Measurements from ENCODE around the gene APOL1. TPM values are rescaled to one million over a fixed set of nuclear protein-coding genes. Genes with fewer than 3 reads are reported as not detected.

The APOL1 gene
- total RNA-seq, 1 donor from 2014 or later = 36.2 TPM

DNA sequence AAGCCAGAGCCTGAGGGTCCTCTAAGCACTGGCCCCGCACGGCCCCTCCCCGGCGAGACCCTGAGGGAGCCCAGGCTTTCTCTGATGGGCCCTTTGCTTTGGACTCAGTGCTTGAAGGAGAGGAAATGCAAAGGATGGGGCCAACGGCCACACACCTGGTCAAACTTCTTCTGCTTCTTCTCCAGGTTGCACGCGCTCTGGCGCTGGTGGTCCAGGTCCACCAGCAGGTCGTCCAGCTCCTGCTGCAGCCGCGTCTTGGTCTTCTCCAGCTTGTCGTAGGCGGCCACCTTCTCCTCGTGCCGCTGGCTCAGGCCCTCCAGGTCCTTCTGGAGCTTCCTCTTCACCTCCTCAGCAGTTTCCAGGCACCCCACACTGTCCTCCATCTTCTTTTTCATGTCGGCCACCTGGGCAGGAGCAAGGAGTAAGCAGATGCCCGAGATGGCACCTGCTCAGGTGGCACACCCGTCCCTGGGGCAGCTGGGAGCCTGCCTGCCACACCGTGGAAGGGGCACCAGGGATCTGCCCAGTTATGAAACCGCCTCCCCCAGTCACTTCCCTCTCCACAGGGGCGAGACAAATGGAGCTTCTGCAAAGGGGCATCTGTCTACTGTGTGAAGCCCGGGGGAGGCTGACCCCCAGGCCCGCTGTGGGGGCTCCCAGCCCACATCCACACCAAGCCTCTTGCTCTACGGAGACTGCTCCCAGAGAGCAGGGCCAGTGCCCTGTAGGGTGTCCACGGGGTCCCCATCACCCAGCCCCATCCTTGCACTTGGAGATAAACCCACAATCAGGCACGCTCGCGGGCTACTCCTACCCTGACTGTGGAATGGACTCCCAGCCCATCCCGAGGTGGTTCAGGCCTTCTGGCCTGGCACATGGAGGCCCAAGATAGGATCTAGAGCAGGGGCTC, 39.2 kb downstream of the APOL1 start:
- Mint-ChIP-seq H3K4me3 (peak overlapping the region; percentile 26), H3K9me3 (no peaks in the 10 kb centered on the region), H3K27me3 (no peaks in the 10 kb centered on the region), H3K27ac (peak overlapping the region; percentile 13), H3K4me1 (peaks cover 24% of the 10 kb centered on the region), H3K36me3 (ENCODE audit: low read depth) (peaks cover 82% of the 10 kb centered on the region)
- intact Hi-C loops (cut with micrococcal nuclease) = no loop called here
- DNase-seq = no peak

DNA sequence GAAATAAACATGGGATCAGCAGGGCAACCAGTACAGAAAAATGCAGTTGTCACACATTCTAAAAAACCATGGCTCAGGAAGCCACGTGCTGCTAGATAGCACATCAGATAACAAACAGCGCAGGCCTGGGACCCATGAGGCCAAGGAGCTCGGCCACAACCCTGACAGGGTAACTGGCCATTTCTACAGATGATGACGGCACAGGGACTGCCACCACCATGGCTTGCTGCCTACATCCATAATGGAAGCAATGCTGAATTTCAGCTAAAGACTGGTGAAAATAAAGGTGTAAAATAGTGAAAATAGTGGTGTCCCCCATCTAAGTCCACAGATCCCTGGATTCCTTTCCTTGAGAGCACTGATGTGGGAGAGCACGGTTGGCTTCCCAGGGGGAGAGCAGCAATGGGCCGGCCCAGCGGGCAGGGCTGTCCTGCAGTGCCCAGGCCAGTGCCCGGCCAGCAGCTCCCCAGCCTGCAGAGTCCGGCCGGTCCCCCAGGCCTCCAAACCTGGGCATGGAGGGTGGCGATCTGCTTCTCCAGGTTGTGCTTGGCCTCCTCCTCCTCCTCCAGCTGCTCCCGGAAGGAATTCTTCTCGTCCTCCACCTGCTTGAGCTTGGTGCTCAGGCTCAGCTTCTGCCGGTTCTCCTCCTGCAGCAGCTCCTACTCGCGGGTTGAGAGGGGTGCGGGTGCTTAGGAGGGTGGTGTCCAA, 40.0 kb downstream of the APOL1 start:
- no peaks in the 10 kb centered on the region for H3K27me3 Mint-ChIP-seq
- H3K4me3 Mint-ChIP-seq = no peak overlapping the region
- H3K4me1 Mint-ChIP-seq = peaks cover 23% of the 10 kb centered on the region
- no peaks in the 10 kb centered on the region for H3K9me3 Mint-ChIP-seq
- intact Hi-C loops (cut with micrococcal nuclease) = no loop called here
- peak overlapping the region; percentile 6 for H3K27ac Mint-ChIP-seq
- no peak for DNase-seq
- H3K36me3 Mint-ChIP-seq (ENCODE audit: low read depth) = peaks cover 85% of the 10 kb centered on the region

DNA sequence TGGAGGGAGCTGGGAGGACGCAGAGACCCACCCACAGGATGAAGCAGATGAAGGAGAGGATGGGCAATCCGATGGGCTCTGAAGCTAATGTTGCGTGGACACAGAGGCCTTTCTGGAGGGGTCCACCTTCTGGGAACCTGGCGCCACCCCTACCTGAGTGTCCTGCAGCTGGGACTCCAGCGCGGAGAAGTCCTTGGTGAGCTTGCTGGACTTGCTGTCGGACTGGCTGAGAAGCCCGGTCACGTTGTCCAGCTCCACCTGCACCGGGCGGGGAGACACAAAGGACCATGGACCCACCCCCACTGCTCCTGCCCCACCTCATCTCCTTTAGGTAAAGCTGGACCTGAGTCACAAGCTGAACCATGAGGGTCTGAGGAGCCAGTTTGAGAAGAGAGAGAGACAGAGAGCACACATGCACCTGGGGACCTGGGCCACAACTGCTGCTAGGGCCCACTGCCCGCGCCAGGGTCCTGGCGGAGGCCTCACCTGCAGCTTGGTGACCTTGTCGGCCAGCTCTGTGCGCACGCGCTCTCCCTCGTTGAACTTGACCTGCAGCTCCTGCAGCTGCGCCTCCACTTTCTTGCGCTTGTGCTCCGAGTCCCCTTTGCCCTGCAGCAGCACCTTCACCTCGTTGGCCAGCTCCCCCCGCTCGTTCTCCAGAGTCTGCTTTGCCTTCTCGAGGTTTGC, 40.8 kb downstream of the APOL1 start:
- Mint-ChIP-seq H3K4me1 (peaks cover 22% of the 10 kb centered on the region), H3K36me3 (ENCODE audit: low read depth) (peaks cover 83% of the 10 kb centered on the region), H3K27ac (peak overlapping the region; percentile 41)

DNA sequence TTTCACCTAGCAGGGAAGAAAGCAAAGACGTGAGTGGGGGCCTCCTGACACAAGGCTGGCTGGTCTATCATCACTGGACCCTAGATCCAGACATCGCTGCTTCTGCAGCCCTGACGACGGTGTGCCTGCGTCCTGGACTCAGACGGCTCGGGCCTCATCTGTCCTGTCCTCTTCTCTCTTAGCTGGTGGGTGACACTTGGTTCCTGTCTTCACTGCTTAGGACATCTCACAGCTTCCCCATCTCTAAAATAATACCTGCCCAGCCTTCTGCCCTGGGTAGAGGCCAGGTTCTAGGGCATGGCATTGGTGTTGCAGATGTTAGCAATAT, 41.3 kb downstream of the APOL1 start:
- Mint-ChIP-seq H3K36me3 (ENCODE audit: low read depth) (peaks cover 83% of the 10 kb centered on the region), H3K4me1 (peaks cover 18% of the 10 kb centered on the region), H3K27me3 (no peaks in the 10 kb centered on the region), H3K27ac (peak overlapping the region; percentile 41), H3K9me3 (no peaks in the 10 kb centered on the region), H3K4me3 (no peak overlapping the region)
- intact Hi-C loops (cut with micrococcal nuclease) = no loop called here
- DNase-seq = no peak

More for the DNA sequence above, 40.8 kb downstream of the APOL1 start:
- no peaks in the 10 kb centered on the region for H3K27me3 Mint-ChIP-seq
- no peak for DNase-seq
- no peaks in the 10 kb centered on the region for H3K9me3 Mint-ChIP-seq
- intact Hi-C loops (cut with micrococcal nuclease) = no loop called here
- no peak overlapping the region for H3K4me3 Mint-ChIP-seq

DNA sequence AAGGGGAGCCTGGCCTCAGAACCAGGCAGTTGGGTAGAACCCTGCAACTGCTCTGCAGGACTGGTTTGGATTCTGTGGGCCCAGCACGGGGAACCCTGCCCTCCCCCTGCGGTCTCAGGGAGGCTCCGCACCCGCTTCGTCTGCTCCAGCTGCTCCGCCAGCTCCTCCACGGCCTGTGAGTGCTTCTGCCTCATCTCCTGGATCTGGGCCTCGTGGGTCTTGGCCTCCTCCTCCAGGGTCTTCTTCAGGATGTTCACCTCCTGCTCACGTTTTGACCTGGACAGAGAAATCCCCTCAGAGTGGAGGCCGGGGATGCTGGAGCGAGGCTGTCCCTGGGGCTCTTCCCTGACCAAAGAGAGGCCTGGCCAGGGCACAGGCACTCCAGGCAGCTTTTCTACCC, 41.9 kb downstream of the APOL1 start:
- intact Hi-C loops (cut with micrococcal nuclease) = no loop called here
- no peak for DNase-seq
- Mint-ChIP-seq H3K27ac (no peak overlapping the region), H3K27me3 (no peaks in the 10 kb centered on the region), H3K9me3 (no peaks in the 10 kb centered on the region), H3K36me3 (ENCODE audit: low read depth) (peaks cover 81% of the 10 kb centered on the region), H3K4me3 (no peak overlapping the region), H3K4me1 (peaks cover 14% of the 10 kb centered on the region)

DNA sequence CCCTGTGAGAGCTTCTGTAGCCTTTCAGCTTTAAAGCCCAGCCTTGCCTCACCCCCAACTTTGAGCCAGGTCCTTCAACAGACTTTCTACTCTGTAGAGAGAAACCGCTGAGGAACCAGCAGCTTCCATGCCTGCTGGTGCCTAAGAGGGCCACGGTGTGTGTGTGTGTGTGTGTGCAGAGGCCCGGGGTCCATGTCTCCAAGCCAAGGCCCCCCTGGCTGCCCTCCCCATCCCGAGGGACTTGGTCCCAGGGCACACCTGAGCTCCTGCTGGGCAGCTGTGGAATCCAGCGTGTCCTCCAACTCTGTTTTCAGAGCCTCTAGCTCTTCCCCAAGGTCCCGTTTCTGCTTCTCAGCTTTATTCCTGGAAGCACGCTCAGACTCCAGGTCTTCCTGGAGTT, 42.3 kb downstream of the APOL1 start:
- Mint-ChIP-seq H3K36me3 (ENCODE audit: low read depth) (peaks cover 81% of the 10 kb centered on the region), H3K27me3 (no peaks in the 10 kb centered on the region), H3K4me1 (peaks cover 11% of the 10 kb centered on the region), H3K9me3 (no peaks in the 10 kb centered on the region), H3K4me3 (no peak overlapping the region), H3K27ac (no peak overlapping the region)
- DNase-seq = no peak
- intact Hi-C loops (cut with micrococcal nuclease) = no loop called here

DNA sequence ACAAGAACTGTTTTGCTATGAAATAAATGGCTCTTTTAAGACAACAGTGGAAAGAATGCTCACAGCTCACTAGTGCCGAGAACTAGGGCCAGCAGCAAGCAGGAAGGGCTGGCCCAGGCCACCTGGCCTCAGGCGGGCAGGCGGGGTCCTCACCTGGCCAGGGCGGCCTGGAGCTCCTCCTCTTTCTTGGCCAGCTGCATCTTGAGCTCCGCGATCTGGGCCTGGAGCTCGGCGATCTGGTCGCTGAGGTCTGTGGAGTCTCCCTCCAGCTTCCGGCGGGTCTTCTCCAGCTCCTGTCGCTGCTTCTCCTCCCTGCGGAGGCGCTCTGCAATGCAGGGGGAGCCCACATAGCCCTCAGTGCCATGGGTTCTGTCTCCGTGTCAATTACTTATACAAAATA, 43.8 kb downstream of the APOL1 start:
- DNase-seq = no peak
- intact Hi-C loops (cut with micrococcal nuclease) = no loop called here
- peaks cover 84% of the 10 kb centered on the region for H3K36me3 Mint-ChIP-seq (ENCODE audit: low read depth)
- no peaks in the 10 kb centered on the region for H3K27me3 Mint-ChIP-seq
- peaks cover 15% of the 10 kb centered on the region for H3K4me1 Mint-ChIP-seq
- H3K4me3 Mint-ChIP-seq = no peak overlapping the region
- H3K9me3 Mint-ChIP-seq = no peaks in the 10 kb centered on the region
- H3K27ac Mint-ChIP-seq = no peak overlapping the region

DNA sequence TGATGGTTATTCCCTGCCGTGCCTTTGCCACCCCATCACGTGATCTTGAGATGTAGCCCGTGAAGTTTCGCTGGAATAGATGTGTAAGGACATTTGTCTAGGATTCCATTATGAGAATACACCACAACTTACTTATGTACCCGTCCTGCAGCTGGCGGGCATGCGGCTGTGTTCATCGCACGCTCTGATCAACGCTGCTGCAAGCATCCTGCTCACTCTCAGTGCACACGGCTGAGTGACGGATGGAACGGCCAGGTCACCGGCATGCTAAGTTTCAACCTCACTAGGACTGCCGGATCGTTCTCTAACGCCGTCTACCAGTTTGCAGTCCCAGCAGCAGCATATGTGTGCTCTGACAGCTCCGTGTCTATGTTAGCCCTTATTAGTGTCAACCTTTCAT, 44.6 kb downstream of the APOL1 start:
- no peak overlapping the region for H3K4me3 Mint-ChIP-seq
- no peaks in the 10 kb centered on the region for H3K27me3 Mint-ChIP-seq
- H3K36me3 Mint-ChIP-seq (ENCODE audit: low read depth) = peaks cover 80% of the 10 kb centered on the region
- peaks cover 13% of the 10 kb centered on the region for H3K4me1 Mint-ChIP-seq
- H3K27ac Mint-ChIP-seq = no peak overlapping the region
- no peak for DNase-seq
- H3K9me3 Mint-ChIP-seq = no peaks in the 10 kb centered on the region
- intact Hi-C loops (cut with micrococcal nuclease) = no loop called here

DNA sequence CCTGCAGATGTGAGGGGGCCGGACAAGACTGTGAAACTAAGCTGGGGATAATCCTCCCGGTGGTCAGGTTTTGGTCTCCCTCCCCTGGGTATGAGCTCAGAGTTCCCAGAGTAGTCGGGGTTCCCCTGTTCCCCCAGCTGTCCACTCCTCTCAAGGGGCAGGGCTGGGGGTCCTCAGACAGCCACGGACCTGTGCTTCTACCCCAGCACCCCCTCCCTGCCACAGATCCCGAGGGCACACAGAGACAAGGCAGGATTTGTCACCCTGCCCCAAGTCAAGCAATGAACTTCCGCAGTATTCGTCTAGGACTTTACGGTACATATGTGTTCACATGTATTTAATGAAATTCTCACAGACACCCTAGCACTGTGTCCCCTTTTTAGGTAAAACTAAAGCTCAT, 45.2 kb downstream of the APOL1 start:
- DNase-seq = no peak
- intact Hi-C loops (cut with micrococcal nuclease) = no loop called here
- Mint-ChIP-seq H3K9me3 (no peaks in the 10 kb centered on the region), H3K4me3 (no peak overlapping the region), H3K27me3 (no peaks in the 10 kb centered on the region), H3K4me1 (peaks cover 10% of the 10 kb centered on the region), H3K27ac (no peak overlapping the region), H3K36me3 (ENCODE audit: low read depth) (peaks cover 81% of the 10 kb centered on the region)

DNA sequence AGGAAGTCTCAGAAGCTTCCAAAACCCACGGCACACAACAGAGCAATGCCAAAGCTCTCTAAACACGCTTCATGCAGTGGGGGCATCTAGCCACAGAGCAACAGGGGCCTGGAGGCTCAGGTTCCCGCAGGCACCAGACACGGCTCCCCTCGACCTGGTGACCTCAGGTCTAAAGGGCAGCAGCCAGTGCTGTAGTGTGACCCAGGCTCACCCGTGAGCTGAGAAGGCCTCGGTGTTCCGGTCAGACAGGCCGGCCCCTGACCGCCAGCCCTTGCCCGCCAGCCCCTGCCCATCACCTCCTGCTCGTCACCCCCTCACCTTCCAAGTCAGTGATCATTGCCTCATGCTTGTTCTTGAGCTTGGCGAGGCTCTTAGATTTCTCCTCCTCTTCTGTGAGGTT, 45.7 kb downstream of the APOL1 start:
- no peak for DNase-seq
- Mint-ChIP-seq H3K36me3 (ENCODE audit: low read depth) (peaks cover 79% of the 10 kb centered on the region), H3K9me3 (no peaks in the 10 kb centered on the region), H3K4me3 (no peak overlapping the region), H3K27me3 (no peaks in the 10 kb centered on the region), H3K4me1 (peaks cover 10% of the 10 kb centered on the region), H3K27ac (no peak overlapping the region)
- intact Hi-C loops (cut with micrococcal nuclease) = no loop called here

DNA sequence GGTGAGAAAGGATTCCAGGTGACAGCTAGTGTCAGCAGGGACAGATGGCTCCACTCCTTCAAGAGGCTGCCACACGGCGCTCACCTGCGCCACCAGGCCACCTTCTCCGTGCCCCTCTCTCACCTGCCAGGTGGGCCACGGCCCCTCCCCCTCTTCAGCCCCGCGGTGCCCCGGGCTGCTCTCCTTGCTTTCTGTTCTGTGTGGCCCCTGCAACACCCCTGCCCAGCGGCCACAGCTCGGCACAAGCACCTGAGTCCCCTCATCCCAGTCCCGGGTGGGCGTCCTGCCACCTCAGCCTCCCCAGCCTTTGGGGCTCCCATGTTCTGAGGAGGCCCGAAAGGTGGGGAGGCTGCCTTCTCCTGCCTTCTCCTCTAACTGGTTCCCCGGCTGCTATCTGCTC, 46.4 kb downstream of the APOL1 start:
- H3K4me1 Mint-ChIP-seq = peaks cover 10% of the 10 kb centered on the region
- DNase-seq = no peak
- H3K27ac Mint-ChIP-seq = no peak overlapping the region
- no peaks in the 10 kb centered on the region for H3K9me3 Mint-ChIP-seq
- peaks cover 78% of the 10 kb centered on the region for H3K36me3 Mint-ChIP-seq (ENCODE audit: low read depth)
- no peaks in the 10 kb centered on the region for H3K27me3 Mint-ChIP-seq
- intact Hi-C loops (cut with micrococcal nuclease) = no loop called here
- H3K4me3 Mint-ChIP-seq = no peak overlapping the region

DNA sequence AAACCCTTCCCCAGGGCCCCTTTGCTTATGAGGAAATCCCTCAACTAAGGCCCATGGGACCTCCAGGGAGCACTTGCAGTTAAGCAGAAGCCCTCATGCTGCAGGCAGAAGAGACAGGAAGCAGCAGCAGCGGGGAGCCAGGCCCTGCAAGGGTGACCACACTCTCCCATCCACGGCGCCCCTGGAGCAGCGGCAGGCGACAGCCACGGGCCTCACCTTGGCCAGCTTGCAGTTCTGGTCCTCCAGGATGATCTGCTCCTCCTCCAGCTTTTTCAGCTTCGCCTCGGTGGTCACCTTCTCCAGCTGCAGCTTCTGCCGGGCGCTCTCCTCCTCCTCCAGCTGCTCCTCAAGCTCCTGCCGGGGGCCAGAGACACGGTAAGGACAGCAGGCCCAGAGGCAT, 47.0 kb downstream of the APOL1 start:
- H3K27me3 Mint-ChIP-seq = no peaks in the 10 kb centered on the region
- H3K27ac Mint-ChIP-seq = no peak overlapping the region
- no peak for DNase-seq
- H3K4me3 Mint-ChIP-seq = no peak overlapping the region
- H3K36me3 Mint-ChIP-seq (ENCODE audit: low read depth) = peaks cover 78% of the 10 kb centered on the region
- no peaks in the 10 kb centered on the region for H3K9me3 Mint-ChIP-seq
- H3K4me1 Mint-ChIP-seq = peaks cover 10% of the 10 kb centered on the region
- intact Hi-C loops (cut with micrococcal nuclease) = no loop called here

DNA sequence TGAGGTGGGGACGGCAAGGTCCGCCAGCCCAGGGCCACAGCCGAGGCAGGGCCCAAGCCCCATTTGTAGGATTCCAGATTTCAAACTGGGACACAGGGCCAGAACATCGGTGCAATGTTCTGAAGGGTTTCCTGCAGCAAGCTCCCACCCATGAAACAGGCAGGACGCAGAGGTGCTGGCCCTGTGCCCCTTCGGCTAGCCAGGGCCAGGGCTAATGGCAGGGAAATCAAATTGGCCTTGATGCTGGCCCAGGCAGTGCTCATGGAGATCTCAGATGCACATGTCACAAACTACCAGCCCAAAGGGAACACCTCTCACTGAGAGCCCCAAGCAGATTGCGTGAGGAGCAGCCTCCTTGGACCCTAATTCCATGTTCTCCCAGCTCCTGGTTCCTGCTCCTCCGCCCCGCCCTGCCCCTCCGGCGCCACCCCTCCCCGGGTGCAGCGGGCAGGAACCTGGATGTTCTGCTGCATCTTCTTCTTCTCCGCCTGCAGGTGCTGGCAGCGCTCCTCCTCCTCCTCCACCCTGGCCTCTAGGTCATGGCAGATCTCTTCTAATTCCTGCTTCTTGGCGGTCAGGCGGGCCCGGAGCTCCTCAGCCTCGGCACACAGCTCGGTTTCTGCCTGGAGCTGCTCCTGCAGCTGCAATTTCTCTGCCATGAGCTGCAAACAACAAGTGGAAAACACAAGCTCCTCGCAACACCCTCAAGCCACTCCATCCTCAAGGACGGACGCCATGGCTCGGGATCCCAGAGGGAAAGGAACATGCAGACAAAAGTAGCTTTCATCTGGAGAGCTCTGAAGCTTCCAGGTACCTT, 47.7 kb downstream of the APOL1 start:
- Mint-ChIP-seq H3K9me3 (no peaks in the 10 kb centered on the region), H3K27me3 (no peaks in the 10 kb centered on the region), H3K4me3 (no peak overlapping the region), H3K4me1 (peaks cover 8% of the 10 kb centered on the region), H3K36me3 (ENCODE audit: low read depth) (peaks cover 80% of the 10 kb centered on the region), H3K27ac (peak overlapping the region; percentile 60)
- intact Hi-C loops (cut with micrococcal nuclease) = loop anchor here (1.0 kb wide), 2 partner anchors 88 to 170 kb away; no protein-coding TSS in a partner anchor
- no peak for DNase-seq

Data from activated CD4-positive, alpha-beta T cell treated with anti-CD3 and anti-CD28 coated beads, Interleukin-2, amount 10 ng/mL, durations not matched to agents 24 days and 14 days (primary cell).